Forelimb muscle (tissue), 1 donor: ENCODE measurements around the gene FRMD4A. TPM values are rescaled to one million over a fixed set of nuclear protein-coding genes. Genes with fewer than 3 reads are reported as not detected.

Experiments used
- DNase-seq: peaks from one replicate; pipeline ENCODE4 v3.0.0-alpha.2; 2013; ENCODE audit warnings: low read depth
- polyA plus RNA-seq: library from polyadenylated mRNA; unstranded; fragments of 120-200 nt; gene quantifications from one replicate; pipeline ENCODE4 v1.2.1, GENCODE V29; 2013; ENCODE audit not compliant: insufficient read length

FRMD4A gene
- polyA plus RNA-seq, 1 donor: 36.3 TPM

- no peak for DNase-seq
Observed at GRCh38 chr10:13678101-13678843, 652.5 kb downstream of the FRMD4A start.

- DNase-seq: no peak
Observed at GRCh38 chr10:13674645-13675588, 655.8 kb downstream of the FRMD4A start.

- DNase-seq: no peak
Observed at GRCh38 chr10:13673156-13673555, 657.6 kb downstream of the FRMD4A start.

DNA sequence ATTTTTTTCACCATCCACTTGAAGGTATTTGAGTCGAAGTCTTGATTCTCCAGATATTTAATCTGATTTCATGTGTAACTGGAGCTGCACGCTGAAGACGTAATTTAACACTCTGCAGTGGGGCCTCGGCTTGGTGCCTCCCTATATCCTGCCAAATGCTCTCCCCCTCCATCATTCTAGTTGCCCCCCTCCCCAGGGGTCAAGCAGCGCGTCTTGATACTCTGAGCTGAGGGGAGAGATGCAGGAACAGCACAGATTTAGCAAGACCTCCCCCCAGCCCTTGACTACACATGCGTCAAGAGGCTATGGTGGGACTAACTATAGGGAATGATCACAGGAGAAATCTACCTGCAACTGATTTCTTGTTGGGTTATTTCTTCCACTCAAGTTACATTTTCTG lies 658.2 kb downstream of the FRMD4A start:
- DNase-seq: no peak

DNA sequence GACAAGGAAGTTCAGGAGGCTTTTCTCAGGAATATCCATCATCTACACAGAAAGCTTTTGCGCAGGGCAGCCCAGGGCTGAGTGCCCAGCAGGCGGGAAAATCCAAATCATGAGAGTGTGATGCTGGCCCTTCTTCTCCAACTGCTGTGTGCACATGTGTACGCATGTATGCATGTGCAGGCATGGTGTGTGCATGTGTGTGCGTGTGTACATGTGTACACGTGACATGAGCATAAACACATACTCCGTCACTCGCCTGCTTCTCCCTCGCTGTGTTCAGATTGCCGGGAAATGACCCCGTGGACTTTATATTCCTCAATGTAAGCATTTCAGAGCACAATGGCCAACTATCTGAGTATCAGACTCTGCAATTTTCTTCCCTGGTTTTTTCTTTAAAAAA lies 658.8 kb downstream of the FRMD4A start:
- no peak for DNase-seq

DNA sequence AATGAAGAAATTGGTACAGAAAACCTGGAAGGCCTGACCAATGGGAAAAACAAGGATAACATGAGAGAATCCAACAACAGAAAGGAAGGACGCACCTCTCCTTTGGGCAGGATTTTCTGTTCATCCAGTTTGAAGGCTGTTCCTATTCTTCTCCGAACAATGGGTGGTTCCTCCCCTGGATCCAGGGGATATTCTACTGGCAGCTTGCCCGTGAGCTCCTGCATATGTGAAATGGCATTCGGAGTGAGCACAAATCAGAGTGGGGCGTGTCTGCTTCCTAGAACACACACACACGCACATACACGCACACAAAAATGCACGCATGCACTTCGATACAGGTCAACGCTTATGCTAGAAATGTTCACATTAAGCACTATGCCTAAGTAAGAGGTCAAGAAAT lies 660.4 kb downstream of the FRMD4A start:
- no peak for DNase-seq

GRCh38 chr10:13669901-13670300 lies 660.8 kb downstream of the FRMD4A start:
- no peak for DNase-seq

- DNase-seq: no peak
Observed at GRCh38 chr10:13669182-13669855, 661.4 kb downstream of the FRMD4A start.

- DNase-seq: no peak
Observed at GRCh38 chr10:13668126-13668525, 662.6 kb downstream of the FRMD4A start.

DNA sequence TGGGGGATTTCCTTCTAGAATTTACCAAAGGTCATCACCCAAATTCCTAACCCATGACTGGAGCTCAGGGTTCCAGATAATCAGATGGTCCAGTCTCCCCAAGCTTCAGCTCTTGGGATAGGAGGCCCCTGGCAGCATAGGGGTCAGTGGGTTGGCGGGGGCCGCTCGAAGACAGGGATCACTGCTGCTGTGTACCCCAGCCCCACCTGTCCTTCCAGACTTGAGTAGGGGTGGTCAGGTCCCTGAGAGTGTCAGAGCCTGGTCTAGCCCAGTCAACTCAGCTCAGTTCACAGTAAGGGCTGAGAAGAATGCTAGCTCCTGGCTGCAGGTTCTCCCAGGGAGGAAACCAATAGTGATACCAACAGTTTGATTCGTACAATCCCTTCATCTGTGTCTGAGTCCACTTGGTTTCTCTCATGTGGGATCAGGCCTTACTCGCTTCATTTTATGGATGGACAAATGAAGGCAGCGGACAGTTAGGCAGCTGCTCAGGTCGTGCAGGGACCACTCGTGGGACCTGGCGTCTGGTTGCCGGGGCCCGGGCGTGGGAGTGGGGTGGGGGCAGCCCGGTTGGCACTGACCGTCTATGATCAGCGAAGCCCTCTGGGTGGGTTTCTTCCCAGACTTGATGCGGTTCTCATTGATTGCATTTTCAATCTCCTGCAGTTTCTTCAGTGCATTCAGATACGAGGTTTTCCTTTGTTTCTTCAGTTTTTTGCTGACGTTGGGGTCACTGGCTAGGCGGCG lies 665.0 kb downstream of the FRMD4A start:
- DNase-seq: no peak

DNA sequence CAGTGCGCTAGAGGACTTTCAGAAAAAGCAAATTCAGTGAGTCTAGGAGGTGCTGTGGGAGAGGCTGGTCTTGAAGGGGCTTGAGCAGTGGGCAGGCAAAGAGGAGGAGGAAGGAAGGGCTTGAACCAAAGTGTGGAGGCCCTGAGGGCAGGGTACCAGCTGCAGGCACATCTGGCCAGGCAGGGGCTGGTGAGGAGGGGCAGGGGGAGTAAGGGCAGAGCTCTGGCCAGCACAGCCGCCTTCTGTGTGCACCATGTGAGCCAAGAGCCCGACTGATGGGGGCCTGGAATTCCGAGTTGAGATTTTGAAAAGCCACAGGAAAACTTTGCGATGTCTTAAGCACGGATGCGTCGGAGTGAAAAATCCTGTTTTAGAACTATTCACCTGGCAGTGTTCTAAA lies 669.5 kb downstream of the FRMD4A start:
- no peak for DNase-seq

DNA sequence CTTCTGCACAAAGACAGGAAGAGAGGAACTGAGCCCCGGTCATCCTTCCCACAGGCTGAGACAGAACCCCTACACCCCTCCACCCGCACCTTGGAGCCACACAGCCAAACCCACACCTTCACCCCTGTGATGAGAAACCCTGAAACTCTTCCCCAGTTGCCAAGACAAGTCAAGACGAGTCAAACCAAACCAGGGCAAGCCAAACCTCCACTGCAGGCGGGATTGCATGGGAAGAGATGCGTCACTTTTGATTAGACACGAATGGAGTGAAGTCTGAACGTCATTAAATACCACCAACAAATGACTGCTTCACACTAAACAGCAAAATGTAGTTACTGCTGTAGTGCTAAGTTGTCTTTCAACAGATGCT lies 670.2 kb downstream of the FRMD4A start:
- DNase-seq: no peak

DNA sequence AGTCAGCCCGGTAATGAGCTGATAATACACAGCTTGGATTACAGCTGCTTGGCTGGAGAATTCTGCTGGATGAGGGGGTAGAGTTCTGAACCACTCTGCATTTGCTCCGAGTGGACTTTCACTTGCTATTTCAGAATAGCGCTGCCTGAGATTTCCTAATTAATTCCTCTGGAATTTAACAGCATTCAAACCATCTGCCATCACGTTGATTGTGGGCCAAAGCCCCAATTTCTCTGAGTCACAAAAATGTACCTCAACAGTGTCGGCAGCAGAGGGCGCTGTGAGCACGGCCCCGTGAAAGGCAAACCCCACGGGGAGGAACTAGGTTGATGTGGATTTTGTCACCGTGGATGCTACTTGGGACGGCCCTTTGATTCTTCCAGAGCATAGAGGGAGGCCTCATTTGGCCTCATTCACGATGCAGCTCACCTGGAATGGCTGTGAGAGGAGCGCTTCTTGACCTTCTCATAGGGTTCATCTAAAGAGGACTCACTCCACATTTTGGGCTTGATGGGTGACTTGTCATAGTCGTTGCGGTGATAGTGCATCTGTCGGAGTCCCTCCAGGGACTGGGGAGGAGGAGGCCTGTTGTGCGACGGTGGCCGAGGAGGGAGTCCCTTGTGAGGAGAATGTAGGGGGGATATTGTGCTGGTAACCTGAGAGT lies 670.7 kb downstream of the FRMD4A start:
- peak; percentile 19 for DNase-seq

GRCh38 chr10:13658871-13659685 lies 671.6 kb downstream of the FRMD4A start:
- no peak for DNase-seq

DNA sequence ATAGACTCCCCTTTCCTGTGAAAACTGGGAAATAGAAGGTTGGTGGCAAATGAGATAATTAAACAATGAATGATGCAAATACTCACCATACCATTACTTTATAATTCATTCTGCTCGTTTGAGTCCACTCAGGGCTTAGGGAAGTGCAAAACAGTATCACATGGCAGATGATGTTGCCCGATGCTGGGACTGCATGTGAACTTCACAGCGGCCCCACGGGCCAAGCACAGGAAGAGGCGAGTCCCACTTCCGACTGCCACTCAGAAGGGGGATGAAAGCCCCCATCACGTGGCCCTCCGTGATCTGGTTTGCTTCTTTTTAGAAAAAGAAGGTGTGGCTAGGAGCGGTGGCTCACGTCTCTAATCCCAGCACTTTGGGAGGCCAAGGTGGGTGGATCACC lies 672.5 kb downstream of the FRMD4A start:
- no peak for DNase-seq

- DNase-seq: no peak
Observed at GRCh38 chr10:13657101-13657680, 673.5 kb downstream of the FRMD4A start.

DNA sequence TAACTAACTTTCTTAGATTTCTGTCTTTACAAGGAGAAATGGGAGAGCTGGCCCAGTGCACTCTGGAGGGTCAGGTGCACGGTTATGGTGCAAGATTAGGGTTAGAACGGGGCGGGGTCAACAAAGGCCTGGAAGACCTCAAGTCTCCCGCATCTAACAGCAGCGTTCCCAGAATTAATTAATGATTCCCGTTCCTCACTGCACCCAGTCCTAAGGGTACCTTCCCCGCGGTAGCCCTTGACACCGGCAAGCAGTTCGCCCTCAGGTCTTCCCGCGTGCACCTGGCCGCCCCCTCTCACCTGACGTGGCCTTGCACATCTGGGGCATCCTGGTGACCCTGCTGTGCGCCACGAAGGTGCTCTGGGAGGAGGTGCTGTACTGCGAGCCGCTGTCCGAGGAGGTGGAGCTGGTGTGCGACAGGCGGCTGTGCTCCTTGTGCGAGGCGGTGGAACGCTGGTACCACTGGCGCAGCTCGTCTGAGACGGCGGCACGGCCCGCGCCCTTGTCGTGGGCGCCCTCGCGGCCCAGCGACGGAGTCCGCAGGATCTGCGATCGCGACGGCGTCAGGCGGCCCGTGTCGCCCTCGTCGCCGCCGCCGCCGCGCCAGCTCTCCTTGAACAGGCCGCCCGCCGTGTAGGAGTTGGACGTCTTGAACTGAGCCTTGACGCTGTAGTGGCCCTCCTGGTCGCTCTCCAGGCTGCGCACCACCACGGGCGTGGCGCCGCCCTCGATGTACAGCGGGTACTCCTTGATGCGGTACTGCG lies 674.2 kb downstream of the FRMD4A start:
- DNase-seq: no peak

- DNase-seq: no peak
Observed at GRCh38 chr10:13654846-13655245, 675.9 kb downstream of the FRMD4A start.
